ENCODE measurements around the gene RPTOR. TPM values are rescaled to one million over a fixed set of nuclear protein-coding genes. Genes with fewer than 3 reads are reported as not detected.

RPTOR gene
- total RNA-seq, 1 experiment from 2014 or later = 58.0 TPM

DNA sequence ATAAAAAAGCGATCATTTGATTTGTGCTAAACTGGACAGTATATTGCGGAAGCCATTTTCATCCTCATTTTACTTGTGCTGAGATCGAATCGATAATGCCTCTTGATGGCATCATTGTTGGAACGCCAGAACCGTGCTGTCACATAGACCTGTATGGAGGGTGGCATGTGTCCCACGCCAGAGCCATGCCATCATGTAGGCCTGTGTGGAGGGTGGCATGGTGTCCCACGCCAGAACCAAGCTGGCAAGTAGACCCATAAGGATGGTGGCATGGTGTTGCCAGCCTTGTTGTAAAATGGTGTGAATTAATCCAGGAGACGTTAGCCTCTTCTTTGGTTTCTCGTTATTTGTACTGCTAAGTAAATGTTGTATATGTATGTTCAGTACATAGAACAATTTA lies 224.3 kb downstream of the RPTOR start:
- ATAC-seq = no peak
- BruUV-seq (replicated peaks) = no TSS peak
- Histone ChIP-seq H3K9me3 (ENCODE audit: control insufficient read depth, insufficient read depth, low read depth, low read length) (no peaks in the 10 kb centered on the region), H3K27ac (ENCODE audit: low read length) (no peak overlapping the region), H3K36me3 (ENCODE audit: control insufficient read depth, insufficient read depth, low read length) (no peaks in the 10 kb centered on the region), H3K27me3 (ENCODE audit: control insufficient read depth, insufficient read depth, low read length) (no peaks in the 10 kb centered on the region), H3K4me1 (ENCODE audit: control insufficient read depth, insufficient read depth, low read length) (no peaks in the 10 kb centered on the region), H3K4me3 (ENCODE audit: low read depth in 2 of 2, low read length in 2 of 2) (no peak overlapping the region)
- DNase-seq (ENCODE audit: low read depth, low spot score) = no peak
- in situ Hi-C loops (cut with HindIII; ENCODE audit: low pct_unique_long_range_greater_than_20kb, low sequenced_read_pairs) = no loop called here
- ChIA-PET POLR2A (no interaction called here), CTCF (interaction anchor here (0.5 kb wide), 1 partner anchor 195 kb away, joined by 3 read pairs; no protein-coding TSS in a partner anchor)
- intact Hi-C loops (cut with micrococcal nuclease; ENCODE audit: unreplicated experiment) = no loop called here
- TF ChIP-seq, protein P1, sequence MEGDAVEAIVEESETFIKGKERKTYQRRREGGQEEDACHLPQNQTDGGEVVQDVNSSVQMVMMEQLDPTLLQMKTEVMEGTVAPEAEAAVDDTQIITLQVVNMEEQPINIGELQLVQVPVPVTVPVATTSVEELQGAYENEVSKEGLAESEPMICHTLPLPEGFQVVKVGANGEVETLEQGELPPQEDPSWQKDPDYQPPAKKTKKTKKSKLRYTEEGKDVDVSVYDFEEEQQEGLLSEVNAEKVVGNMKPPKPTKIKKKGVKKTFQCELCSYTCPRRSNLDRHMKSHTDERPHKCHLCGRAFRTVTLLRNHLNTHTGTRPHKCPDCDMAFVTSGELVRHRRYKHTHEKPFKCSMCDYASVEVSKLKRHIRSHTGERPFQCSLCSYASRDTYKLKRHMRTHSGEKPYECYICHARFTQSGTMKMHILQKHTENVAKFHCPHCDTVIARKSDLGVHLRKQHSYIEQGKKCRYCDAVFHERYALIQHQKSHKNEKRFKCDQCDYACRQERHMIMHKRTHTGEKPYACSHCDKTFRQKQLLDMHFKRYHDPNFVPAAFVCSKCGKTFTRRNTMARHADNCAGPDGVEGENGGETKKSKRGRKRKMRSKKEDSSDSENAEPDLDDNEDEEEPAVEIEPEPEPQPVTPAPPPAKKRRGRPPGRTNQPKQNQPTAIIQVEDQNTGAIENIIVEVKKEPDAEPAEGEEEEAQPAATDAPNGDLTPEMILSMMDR (IDR thresholded peaks at IDR 0.05) = no peak
- TF ChIP-seq POLR2AphosphoS5 (IDR thresholded peaks at IDR 0.05; ENCODE audit: low read depth, low read length) = no peak

DNA sequence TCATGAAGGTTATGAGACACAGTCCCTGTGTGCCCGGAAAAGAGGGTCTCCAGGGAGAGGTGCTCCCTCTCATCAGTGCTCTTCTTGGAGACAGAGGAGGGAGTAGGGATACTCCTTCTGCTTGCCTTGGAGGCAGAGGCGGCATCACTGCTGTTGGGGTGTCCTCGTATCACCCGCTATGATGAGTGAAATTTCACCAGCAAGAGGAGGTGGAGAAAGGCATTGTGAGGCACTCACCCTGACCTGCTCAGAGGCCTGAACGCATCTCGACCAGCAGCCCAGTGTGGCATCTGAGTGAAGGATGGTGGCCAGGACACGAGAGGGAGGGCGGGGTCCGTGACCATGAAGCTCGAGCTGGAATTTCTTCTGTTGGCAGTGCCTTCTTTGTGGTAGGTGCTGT lies 224.9 kb downstream of the RPTOR start:
- Histone ChIP-seq H3K36me3 (ENCODE audit: control insufficient read depth, insufficient read depth, low read length) (no peaks in the 10 kb centered on the region), H3K4me1 (ENCODE audit: control insufficient read depth, insufficient read depth, low read length) (no peaks in the 10 kb centered on the region), H3K27me3 (ENCODE audit: control insufficient read depth, insufficient read depth, low read length) (no peaks in the 10 kb centered on the region), H3K27ac (ENCODE audit: low read length) (no peak overlapping the region), H3K4me3 (ENCODE audit: low read depth in 2 of 2, low read length in 2 of 2) (no peak overlapping the region), H3K9me3 (ENCODE audit: control insufficient read depth, insufficient read depth, low read depth, low read length) (no peaks in the 10 kb centered on the region)
- no peak for DNase-seq (ENCODE audit: low read depth, low spot score)
- POLR2A ChIA-PET = no interaction called here
- intact Hi-C loops (cut with micrococcal nuclease; ENCODE audit: unreplicated experiment) (no loop called here), in situ Hi-C loops (cut with HindIII; ENCODE audit: low pct_unique_long_range_greater_than_20kb, low sequenced_read_pairs) (no loop called here)
- BruUV-seq (replicated peaks) = no TSS peak
- ATAC-seq = no peak
- TF ChIP-seq TCF7L2 (IDR thresholded peaks at IDR 0.05; ENCODE audit: low read depth, low read length) = no peak
- TF ChIP-seq, protein P1 (IDR thresholded peaks at IDR 0.05) = no peak
- no peak for TF ChIP-seq POLR2AphosphoS5 (IDR thresholded peaks at IDR 0.05; ENCODE audit: low read depth, low read length)
- TF ChIP-seq, protein P2, sequence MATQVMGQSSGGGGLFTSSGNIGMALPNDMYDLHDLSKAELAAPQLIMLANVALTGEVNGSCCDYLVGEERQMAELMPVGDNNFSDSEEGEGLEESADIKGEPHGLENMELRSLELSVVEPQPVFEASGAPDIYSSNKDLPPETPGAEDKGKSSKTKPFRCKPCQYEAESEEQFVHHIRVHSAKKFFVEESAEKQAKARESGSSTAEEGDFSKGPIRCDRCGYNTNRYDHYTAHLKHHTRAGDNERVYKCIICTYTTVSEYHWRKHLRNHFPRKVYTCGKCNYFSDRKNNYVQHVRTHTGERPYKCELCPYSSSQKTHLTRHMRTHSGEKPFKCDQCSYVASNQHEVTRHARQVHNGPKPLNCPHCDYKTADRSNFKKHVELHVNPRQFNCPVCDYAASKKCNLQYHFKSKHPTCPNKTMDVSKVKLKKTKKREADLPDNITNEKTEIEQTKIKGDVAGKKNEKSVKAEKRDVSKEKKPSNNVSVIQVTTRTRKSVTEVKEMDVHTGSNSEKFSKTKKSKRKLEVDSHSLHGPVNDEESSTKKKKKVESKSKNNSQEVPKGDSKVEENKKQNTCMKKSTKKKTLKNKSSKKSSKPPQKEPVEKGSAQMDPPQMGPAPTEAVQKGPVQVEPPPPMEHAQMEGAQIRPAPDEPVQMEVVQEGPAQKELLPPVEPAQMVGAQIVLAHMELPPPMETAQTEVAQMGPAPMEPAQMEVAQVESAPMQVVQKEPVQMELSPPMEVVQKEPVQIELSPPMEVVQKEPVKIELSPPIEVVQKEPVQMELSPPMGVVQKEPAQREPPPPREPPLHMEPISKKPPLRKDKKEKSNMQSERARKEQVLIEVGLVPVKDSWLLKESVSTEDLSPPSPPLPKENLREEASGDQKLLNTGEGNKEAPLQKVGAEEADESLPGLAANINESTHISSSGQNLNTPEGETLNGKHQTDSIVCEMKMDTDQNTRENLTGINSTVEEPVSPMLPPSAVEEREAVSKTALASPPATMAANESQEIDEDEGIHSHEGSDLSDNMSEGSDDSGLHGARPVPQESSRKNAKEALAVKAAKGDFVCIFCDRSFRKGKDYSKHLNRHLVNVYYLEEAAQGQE (IDR thresholded peaks at IDR 0.05; ENCODE audit: insufficient read depth in 1 of 2, low read depth in 2 of 2, low read length in 1 of 2) = no peak
- no peak for TF ChIP-seq SIN3A (IDR thresholded peaks at IDR 0.05; ENCODE audit: borderline replicate concordance, insufficient read depth, low read depth, low read length)
- CTCF ChIA-PET = interaction anchor here (0.5 kb wide), 1 partner anchor 196 kb away, joined by 3 read pairs; no protein-coding TSS in a partner anchor
